HEK293 (cell line): ENCODE measurements around the gene CENPX.

ENCODE experiments used
- ZNF2 ChIP-seq: fragments of 450-650 bp; formaldehyde crosslinking; IDR thresholded peaks from 2 replicates; pipeline ENCODE4 v1.5.1; 2016; ENCODE audit warnings: missing biosample characterization, missing genetic modification characterization
- ZNF280D ChIP-seq: fragments of 450-650 bp; formaldehyde crosslinking; IDR thresholded peaks from 2 replicates; pipeline ENCODE4 v1.5.1; 2016; ENCODE audit warnings: missing biosample characterization, missing genetic modification characterization
- ZNF311 ChIP-seq: fragments of 450-650 bp; formaldehyde crosslinking; IDR thresholded peaks from 2 replicates; pipeline ENCODE4 v1.5.1; 2017; ENCODE audit warnings: missing biosample characterization, missing genetic modification characterization, borderline replicate concordance
- ZNF350 ChIP-seq: fragments of 450-650 bp; formaldehyde crosslinking; IDR thresholded peaks from 2 replicates; pipeline ENCODE4 v1.5.0; 2017; ENCODE audit warnings: missing biosample characterization, mild to moderate bottlenecking, missing genetic modification characterization
- ZNF426 ChIP-seq: fragments of 450-650 bp; formaldehyde crosslinking; IDR thresholded peaks from 2 replicates; pipeline ENCODE4 v1.5.1; 2017; ENCODE audit warnings: missing biosample characterization, missing genetic modification characterization, mild to moderate bottlenecking, inconsistent platforms, moderate library complexity
- ZNF513 ChIP-seq: fragments of 450-650 bp; IDR thresholded peaks from 2 replicates; pipeline ENCODE4 v1.5.1; 2018; ENCODE audit warnings: missing biosample characterization, missing genetic modification characterization
- ZNF707 ChIP-seq: fragments of 450-650 bp; formaldehyde crosslinking; IDR thresholded peaks from 2 replicates; pipeline ENCODE4 v1.5.1; 2016; ENCODE audit warnings: missing biosample characterization, missing genetic modification characterization
- ZNF792 ChIP-seq: fragments of 450-650 bp; formaldehyde crosslinking; IDR thresholded peaks from 2 replicates; pipeline ENCODE4 v1.5.1; 2016; ENCODE audit warnings: missing biosample characterization, missing genetic modification characterization
- TF ChIP-seq, protein P1 (sequence below): fragments of 450-650 bp; formaldehyde crosslinking; IDR thresholded peaks from 2 replicates; pipeline ENCODE4 v1.5.1; 2016; ENCODE audit warnings: missing biosample characterization, missing genetic modification characterization
- TF ChIP-seq, protein P2 (sequence below): fragments of 450-650 bp; formaldehyde crosslinking; IDR thresholded peaks from 2 replicates; pipeline ENCODE4 v1.5.1; 2017; ENCODE audit warnings: missing biosample characterization, mild to moderate bottlenecking, missing genetic modification characterization, moderate library complexity
- TF ChIP-seq, protein P3 (sequence below): fragments of 450-650 bp; formaldehyde crosslinking; IDR thresholded peaks from 2 replicates; pipeline ENCODE4 v1.5.1; 2016; ENCODE audit warnings: missing biosample characterization, missing genetic modification characterization
- TF ChIP-seq, protein P4 (sequence below): fragments of 450-650 bp; formaldehyde crosslinking; IDR thresholded peaks from 2 replicates; pipeline ENCODE4 v1.5.1; 2016; ENCODE audit warnings: missing biosample characterization, missing genetic modification characterization

GRCh38 chr17:81987161-81987770 lies 35.4 kb downstream of the CENPX start:
- TF ChIP-seq ZNF426 (tag by site-specific recombination) (no peak), ZNF513 (tag by site-specific recombination) (no peak), ZNF280D (tag by site-specific recombination) (no peak), ZNF707 (tag by site-specific recombination) (no peak), ZNF2 (no peak), ZNF311 (tag by site-specific recombination) (no peak), ZNF350 (tag by site-specific recombination) (no peak), ZNF792 (tag by site-specific recombination) (no peak)
- TF ChIP-seq, protein P1, sequence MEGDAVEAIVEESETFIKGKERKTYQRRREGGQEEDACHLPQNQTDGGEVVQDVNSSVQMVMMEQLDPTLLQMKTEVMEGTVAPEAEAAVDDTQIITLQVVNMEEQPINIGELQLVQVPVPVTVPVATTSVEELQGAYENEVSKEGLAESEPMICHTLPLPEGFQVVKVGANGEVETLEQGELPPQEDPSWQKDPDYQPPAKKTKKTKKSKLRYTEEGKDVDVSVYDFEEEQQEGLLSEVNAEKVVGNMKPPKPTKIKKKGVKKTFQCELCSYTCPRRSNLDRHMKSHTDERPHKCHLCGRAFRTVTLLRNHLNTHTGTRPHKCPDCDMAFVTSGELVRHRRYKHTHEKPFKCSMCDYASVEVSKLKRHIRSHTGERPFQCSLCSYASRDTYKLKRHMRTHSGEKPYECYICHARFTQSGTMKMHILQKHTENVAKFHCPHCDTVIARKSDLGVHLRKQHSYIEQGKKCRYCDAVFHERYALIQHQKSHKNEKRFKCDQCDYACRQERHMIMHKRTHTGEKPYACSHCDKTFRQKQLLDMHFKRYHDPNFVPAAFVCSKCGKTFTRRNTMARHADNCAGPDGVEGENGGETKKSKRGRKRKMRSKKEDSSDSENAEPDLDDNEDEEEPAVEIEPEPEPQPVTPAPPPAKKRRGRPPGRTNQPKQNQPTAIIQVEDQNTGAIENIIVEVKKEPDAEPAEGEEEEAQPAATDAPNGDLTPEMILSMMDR (tag by site-specific recombination) = no peak
- TF ChIP-seq, protein P2, sequence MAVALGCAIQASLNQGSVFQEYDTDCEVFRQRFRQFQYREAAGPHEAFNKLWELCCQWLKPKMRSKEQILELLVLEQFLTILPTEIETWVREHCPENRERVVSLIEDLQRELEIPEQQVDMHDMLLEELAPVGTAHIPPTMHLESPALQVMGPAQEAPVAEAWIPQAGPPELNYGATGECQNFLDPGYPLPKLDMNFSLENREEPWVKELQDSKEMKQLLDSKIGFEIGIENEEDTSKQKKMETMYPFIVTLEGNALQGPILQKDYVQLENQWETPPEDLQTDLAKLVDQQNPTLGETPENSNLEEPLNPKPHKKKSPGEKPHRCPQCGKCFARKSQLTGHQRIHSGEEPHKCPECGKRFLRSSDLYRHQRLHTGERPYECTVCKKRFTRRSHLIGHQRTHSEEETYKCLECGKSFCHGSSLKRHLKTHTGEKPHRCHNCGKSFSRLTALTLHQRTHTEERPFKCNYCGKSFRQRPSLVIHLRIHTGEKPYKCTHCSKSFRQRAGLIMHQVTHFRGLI (tag by site-specific recombination) = no peak
- TF ChIP-seq, protein P3, sequence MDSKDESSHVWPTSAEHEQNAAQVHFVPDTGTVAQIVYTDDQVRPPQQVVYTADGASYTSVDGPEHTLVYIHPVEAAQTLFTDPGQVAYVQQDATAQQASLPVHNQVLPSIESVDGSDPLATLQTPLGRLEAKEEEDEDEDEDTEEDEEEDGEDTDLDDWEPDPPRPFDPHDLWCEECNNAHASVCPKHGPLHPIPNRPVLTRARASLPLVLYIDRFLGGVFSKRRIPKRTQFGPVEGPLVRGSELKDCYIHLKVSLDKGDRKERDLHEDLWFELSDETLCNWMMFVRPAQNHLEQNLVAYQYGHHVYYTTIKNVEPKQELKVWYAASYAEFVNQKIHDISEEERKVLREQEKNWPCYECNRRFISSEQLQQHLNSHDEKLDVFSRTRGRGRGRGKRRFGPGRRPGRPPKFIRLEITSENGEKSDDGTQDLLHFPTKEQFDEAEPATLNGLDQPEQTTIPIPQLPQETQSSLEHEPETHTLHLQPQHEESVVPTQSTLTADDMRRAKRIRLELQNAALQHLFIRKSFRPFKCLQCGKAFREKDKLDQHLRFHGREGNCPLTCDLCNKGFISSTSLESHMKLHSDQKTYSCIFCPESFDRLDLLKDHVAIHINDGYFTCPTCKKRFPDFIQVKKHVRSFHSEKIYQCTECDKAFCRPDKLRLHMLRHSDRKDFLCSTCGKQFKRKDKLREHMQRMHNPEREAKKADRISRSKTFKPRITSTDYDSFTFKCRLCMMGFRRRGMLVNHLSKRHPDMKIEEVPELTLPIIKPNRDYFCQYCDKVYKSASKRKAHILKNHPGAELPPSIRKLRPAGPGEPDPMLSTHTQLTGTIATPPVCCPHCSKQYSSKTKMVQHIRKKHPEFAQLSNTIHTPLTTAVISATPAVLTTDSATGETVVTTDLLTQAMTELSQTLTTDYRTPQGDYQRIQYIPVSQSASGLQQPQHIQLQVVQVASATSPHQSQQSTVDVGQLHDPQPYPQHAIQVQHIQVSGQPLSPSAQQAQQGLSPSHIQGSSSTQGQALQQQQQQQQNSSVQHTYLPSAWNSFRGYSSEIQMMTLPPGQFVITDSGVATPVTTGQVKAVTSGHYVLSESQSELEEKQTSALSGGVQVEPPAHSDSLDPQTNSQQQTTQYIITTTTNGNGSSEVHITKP (tag by site-specific recombination) = no peak
- TF ChIP-seq, protein P4, sequence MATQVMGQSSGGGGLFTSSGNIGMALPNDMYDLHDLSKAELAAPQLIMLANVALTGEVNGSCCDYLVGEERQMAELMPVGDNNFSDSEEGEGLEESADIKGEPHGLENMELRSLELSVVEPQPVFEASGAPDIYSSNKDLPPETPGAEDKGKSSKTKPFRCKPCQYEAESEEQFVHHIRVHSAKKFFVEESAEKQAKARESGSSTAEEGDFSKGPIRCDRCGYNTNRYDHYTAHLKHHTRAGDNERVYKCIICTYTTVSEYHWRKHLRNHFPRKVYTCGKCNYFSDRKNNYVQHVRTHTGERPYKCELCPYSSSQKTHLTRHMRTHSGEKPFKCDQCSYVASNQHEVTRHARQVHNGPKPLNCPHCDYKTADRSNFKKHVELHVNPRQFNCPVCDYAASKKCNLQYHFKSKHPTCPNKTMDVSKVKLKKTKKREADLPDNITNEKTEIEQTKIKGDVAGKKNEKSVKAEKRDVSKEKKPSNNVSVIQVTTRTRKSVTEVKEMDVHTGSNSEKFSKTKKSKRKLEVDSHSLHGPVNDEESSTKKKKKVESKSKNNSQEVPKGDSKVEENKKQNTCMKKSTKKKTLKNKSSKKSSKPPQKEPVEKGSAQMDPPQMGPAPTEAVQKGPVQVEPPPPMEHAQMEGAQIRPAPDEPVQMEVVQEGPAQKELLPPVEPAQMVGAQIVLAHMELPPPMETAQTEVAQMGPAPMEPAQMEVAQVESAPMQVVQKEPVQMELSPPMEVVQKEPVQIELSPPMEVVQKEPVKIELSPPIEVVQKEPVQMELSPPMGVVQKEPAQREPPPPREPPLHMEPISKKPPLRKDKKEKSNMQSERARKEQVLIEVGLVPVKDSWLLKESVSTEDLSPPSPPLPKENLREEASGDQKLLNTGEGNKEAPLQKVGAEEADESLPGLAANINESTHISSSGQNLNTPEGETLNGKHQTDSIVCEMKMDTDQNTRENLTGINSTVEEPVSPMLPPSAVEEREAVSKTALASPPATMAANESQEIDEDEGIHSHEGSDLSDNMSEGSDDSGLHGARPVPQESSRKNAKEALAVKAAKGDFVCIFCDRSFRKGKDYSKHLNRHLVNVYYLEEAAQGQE (tag by site-specific recombination) = no peak
